ENCODE measurements around the gene GLT1D1.

The GLT1D1 gene

GRCh38 chr12:128817111-128818015 lies 35.9 kb upstream of the GLT1D1 start:
- peak; percentile 51 for ATAC-seq

GRCh38 chr12:128818065-128819022 lies 34.9 kb upstream of the GLT1D1 start:
- no peak for DNase-seq

More at GRCh38 chr12:128817111-128818015, 35.9 kb upstream of the GLT1D1 start:
- H3K4me1 Mint-ChIP-seq, result peaks cover 93% of the 10 kb centered on the region
- no peak for DNase-seq
- peak overlapping the region in 1 of 2 donors; percentile 48 for H3K4me3 Mint-ChIP-seq
- H3K27ac Mint-ChIP-seq, result peak overlapping the region in 1 of 2 donors; percentile 57
- H3K9me3 Mint-ChIP-seq, result no peaks in the 10 kb centered on the region
- H3K27me3 Mint-ChIP-seq, result no peaks in the 10 kb centered on the region

DNA sequence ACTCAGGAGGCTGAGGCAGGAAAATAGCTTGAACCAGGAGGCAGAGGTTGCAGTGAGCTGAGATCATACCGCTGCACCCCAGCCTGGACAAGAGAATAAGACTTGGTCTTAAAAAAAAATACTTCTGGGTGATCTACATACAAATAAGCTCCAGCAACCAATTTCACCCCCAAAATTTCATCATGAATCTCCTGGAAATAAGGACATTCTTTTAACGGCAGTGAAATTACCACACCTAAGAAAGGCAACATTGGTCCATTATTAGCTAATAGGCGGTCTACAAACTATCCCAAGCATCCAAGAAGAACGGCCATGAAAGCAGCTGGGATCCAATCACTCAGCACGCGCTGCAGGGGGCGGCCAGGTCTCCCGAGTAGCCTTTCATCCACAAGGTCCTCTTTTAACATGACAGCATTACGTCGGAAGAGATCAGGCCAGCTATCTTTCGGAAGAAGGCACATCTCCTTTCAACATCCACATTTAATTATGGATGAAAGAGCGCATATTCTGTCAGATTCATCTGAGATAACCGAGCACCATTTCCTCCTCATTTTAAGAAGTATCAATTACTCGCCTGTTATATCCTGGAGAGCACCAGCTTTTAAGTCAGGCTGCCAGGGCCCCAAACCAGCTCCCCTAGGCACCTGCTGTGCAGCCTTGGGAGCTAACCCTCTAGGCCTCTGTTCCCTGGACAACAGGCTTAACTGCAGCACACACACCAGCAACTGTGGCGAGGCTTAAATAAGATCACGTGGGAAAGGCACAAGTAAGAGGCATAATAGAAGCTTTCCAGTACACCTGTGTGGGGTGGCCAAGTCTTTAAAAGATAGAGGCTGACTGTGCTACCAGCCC lies 33.8 kb upstream of the GLT1D1 start:
- no peak for ATAC-seq
- DNase-seq, result no peak
- Mint-ChIP-seq H3K4me1 (peaks cover 72% of the 10 kb centered on the region), H3K9me3 (no peaks in the 10 kb centered on the region), H3K4me3 (no peak overlapping the region), H3K27ac (no peak overlapping the region), H3K27me3 (no peaks in the 10 kb centered on the region)

More at GRCh38 chr12:128818065-128819022, 34.9 kb upstream of the GLT1D1 start:
- no peak for ATAC-seq
- Mint-ChIP-seq H3K4me3 (peak overlapping the region; percentile 9 to 48), H3K4me1 (peaks cover 83% of the 10 kb centered on the region), H3K27me3 (no peaks in the 10 kb centered on the region), H3K27ac (peak overlapping the region in 1 of 2 donors; percentile 95), H3K9me3 (no peaks in the 10 kb centered on the region)

- Mint-ChIP-seq H3K27ac (no peak overlapping the region), H3K4me3 (no peak overlapping the region), H3K4me1 (peaks cover 73% of the 10 kb centered on the region), H3K9me3 (no peaks in the 10 kb centered on the region), H3K27me3 (no peaks in the 10 kb centered on the region)
- no peak for ATAC-seq
- DNase-seq, result no peak
These were observed 33.0 kb upstream of the GLT1D1 start for GRCh38 chr12:128820253-128820652.

GRCh38 chr12:128820723-128821432 lies 32.4 kb upstream of the GLT1D1 start:
- Mint-ChIP-seq H3K27ac (peak overlapping the region; percentile 63 to 88), H3K4me3 (peak overlapping the region in 1 of 2 donors; percentile 81), H3K27me3 (no peaks in the 10 kb centered on the region), H3K9me3 (no peaks in the 10 kb centered on the region), H3K4me1 (peaks cover 68% of the 10 kb centered on the region)
- ATAC-seq (no peak), DNase-seq (no peak)

- H3K27ac Mint-ChIP-seq, result peak overlapping the region; percentile 81 to 86
- H3K9me3 Mint-ChIP-seq, result no peaks in the 10 kb centered on the region
- peak overlapping the region; percentile 85 to 90 for H3K4me3 Mint-ChIP-seq
- peak; percentile 32 for DNase-seq
- peak; percentile 72 for ATAC-seq
- peaks cover 45% of the 10 kb centered on the region for H3K4me1 Mint-ChIP-seq
- peaks cover under 1% of the 10 kb centered on the region for H3K27me3 Mint-ChIP-seq
These were observed 29.9 kb upstream of the GLT1D1 start for GRCh38 chr12:128823216-128823915.

DNA sequence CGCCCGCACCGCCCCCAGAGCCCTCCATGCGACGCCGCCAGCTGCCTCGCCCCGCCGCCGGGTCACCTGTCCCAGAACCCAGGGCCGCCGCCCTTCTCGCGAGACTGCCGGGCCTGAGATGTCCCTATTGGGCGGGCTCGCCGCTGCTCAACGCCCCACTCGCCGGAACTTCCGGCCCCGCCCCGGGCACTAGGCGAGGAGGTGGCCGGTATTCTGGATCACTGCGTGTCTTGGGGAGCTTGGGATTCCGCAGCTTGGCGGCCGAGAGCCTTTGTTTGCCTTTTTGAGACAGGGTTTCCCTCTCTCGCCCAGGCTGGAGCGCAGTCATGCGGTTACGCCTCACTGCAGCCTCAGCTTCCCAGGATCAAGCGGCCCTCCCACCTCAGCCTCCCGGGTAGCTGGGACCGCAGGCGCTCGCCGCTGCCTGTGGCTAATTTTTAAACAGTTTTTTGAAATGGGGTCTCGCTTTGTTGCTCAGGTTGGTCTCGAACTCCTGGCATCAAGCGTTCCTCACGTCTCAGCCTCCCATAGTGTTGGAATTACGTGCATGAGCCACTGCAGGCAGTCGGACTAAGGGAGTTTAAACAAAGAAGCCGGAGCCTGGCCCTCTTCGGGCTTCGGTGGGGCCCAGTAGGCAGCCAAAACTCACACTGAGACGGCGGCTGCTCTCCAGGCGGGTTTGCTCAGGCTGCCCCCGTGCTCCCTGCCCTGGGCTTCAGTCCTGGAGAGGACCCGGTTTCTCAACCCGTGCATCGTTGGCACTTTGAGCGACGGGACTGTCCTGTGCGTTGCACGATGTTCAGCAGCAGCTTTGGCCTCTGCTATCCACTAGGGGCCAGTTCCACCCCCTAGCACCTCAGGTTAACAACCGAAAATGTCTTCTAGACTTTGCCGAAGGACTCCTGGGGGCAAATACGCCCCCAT lies 29.1 kb upstream of the GLT1D1 start, which contains the start of gene SLC15A4:
Gene SLC15A4 (minus strand): TSS at position 43 of the 924 bp plus-strand sequence. CDS start 15 bp downstream, at position 28.
- peak within 1 kb of the TSS; percentile 81 to 86 for H3K27ac Mint-ChIP-seq
- H3K9me3 Mint-ChIP-seq, result no peaks in the 10 kb centered on the region
- ATAC-seq, result peak; percentile 96
- H3K4me1 Mint-ChIP-seq, result peaks cover 37% of the 10 kb centered on the region
- peak within 1 kb of the TSS; percentile 85 to 90 for H3K4me3 Mint-ChIP-seq
- peak; percentile 93 to 95 for DNase-seq
- peaks cover 7% of the 10 kb centered on the region for H3K27me3 Mint-ChIP-seq

- Mint-ChIP-seq H3K4me3 (no peak overlapping the region), H3K27ac (no peak overlapping the region), H3K27me3 (peaks cover 19% of the 10 kb centered on the region)
These were observed 27.4 kb upstream of the GLT1D1 start for GRCh38 chr12:128825835-128826234.

GRCh38 chr12:128827724-128828123 lies 25.6 kb upstream of the GLT1D1 start:
- H3K9me3 Mint-ChIP-seq, result no peaks in the 10 kb centered on the region
- no peak overlapping the region for H3K27ac Mint-ChIP-seq
- DNase-seq (no peak), ATAC-seq (no peak)
- no peak overlapping the region for H3K4me3 Mint-ChIP-seq
- peaks cover 19% of the 10 kb centered on the region for H3K27me3 Mint-ChIP-seq
- peaks cover 22% of the 10 kb centered on the region for H3K4me1 Mint-ChIP-seq

More at GRCh38 chr12:128825835-128826234, 27.4 kb upstream of the GLT1D1 start:
- ATAC-seq (no peak), DNase-seq (no peak)
- H3K9me3 Mint-ChIP-seq, result no peaks in the 10 kb centered on the region
- H3K4me1 Mint-ChIP-seq, result peaks cover 36% of the 10 kb centered on the region

DNA sequence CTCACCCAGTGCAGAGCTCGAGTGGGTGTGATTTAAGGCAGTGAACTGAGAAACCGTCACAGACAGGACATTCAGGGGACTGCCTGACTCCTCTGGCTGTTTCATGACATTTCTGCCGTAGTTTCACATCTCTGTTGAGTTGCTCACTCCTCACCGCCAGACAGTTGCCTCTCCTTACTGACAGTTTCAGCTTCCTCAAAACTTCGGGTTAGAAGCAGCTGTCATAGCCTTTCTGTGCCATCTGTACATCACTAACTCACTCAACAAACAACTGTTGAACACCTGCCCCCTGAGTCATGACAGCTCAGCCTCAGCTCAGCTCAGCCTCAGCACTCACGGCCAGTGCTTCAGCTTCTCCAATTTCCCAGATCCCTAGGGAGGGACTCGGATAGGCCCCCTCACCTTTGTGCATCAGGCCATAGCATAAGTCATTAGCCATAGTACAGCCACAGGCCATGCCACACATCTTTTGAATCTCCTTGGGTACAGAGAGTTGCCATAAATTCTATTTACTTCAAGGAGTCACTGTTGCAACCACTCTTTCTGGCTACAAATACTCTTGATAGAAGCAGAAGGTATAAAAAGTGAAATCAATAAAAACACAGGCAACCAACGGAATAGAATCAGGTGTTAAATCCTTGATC lies 23.3 kb upstream of the GLT1D1 start:
- ATAC-seq, result peak; percentile 88
- H3K4me3 Mint-ChIP-seq, result peak overlapping the region; percentile 5 to 66
- no peaks in the 10 kb centered on the region for H3K9me3 Mint-ChIP-seq
- H3K27me3 Mint-ChIP-seq, result peaks cover 19% of the 10 kb centered on the region
- DNase-seq, result peak in 1 of 2 donors; percentile 36
- H3K4me1 Mint-ChIP-seq, result peaks cover 16% of the 10 kb centered on the region
- peak overlapping the region; percentile 5 to 42 for H3K27ac Mint-ChIP-seq

GRCh38 chr12:128830505-128830893 lies 22.8 kb upstream of the GLT1D1 start:
- Mint-ChIP-seq H3K4me3 (peak overlapping the region; percentile 44 to 66), H3K27ac (peak overlapping the region in 1 of 2 donors; percentile 78)
- peak; percentile 75 for ATAC-seq

GRCh38 chr12:128833418-128833817 lies 19.9 kb upstream of the GLT1D1 start:
- H3K9me3 Mint-ChIP-seq, result no peaks in the 10 kb centered on the region
- no peak overlapping the region for H3K4me3 Mint-ChIP-seq
- DNase-seq, result no peak
- no peak for ATAC-seq
- peaks cover 18% of the 10 kb centered on the region for H3K27me3 Mint-ChIP-seq
- H3K4me1 Mint-ChIP-seq, result peaks cover 14% of the 10 kb centered on the region
- H3K27ac Mint-ChIP-seq, result no peak overlapping the region

More at GRCh38 chr12:128830505-128830893, 22.8 kb upstream of the GLT1D1 start:
- DNase-seq, result peak in 1 of 2 donors; percentile 21
- Mint-ChIP-seq H3K9me3 (no peaks in the 10 kb centered on the region), H3K27me3 (peaks cover 19% of the 10 kb centered on the region), H3K4me1 (peaks cover 14% of the 10 kb centered on the region)

Data from stimulated activated naive CD8-positive, alpha-beta T cell treated with anti-CD3 and anti-CD28 coated beads, Interleukin-15, amount 100 ng/mL, for 72 hours (primary cell).